ENCODE measurements around the gene CRY1. TPM values are rescaled to one million over a fixed set of nuclear protein-coding genes. Genes with fewer than 3 reads are reported as not detected.

Gene CRY1
- total RNA-seq, 1 donor from 2014 or later, result 21.2 TPM

GRCh38 chr12:107107381-107107780, 14.0 kb upstream of the CRY1 start:
- Mint-ChIP-seq H3K27me3 (ENCODE audit: low read depth) (peaks cover 12% of the 10 kb centered on the region), H3K4me3 (ENCODE audit: unreplicated experiment) (no peak overlapping the region)

GRCh38 chr12:107106241-107107025, 13.1 kb upstream of the CRY1 start:
- Mint-ChIP-seq H3K4me3 (ENCODE audit: unreplicated experiment) (no peak overlapping the region), H3K36me3 (ENCODE audit: low read depth) (no peaks in the 10 kb centered on the region), H3K27me3 (ENCODE audit: low read depth) (peaks cover 9% of the 10 kb centered on the region), H3K9me3 (ENCODE audit: low read depth) (no peaks in the 10 kb centered on the region), H3K4me1 (ENCODE audit: low read depth) (peaks cover 5% of the 10 kb centered on the region), H3K27ac (ENCODE audit: unreplicated experiment) (no peak overlapping the region)
- no peak for TF ChIP-seq CTCF (IDR thresholded peaks at IDR 0.05)
- DNase-seq (ENCODE audit: low spot score), result no peak

More at GRCh38 chr12:107107381-107107780, 14.0 kb upstream of the CRY1 start:
- DNase-seq (ENCODE audit: low spot score), result no peak
- peaks cover 5% of the 10 kb centered on the region for H3K4me1 Mint-ChIP-seq (ENCODE audit: low read depth)
- no peaks in the 10 kb centered on the region for H3K9me3 Mint-ChIP-seq (ENCODE audit: low read depth)
- H3K36me3 Mint-ChIP-seq (ENCODE audit: low read depth), result no peaks in the 10 kb centered on the region
- TF ChIP-seq CTCF (IDR thresholded peaks at IDR 0.05), result no peak
- H3K27ac Mint-ChIP-seq (ENCODE audit: unreplicated experiment), result no peak overlapping the region

GRCh38 chr12:107105410-107105703, 12.0 kb upstream of the CRY1 start:
- Mint-ChIP-seq H3K27me3 (ENCODE audit: low read depth) (peaks cover 6% of the 10 kb centered on the region), H3K9me3 (ENCODE audit: low read depth) (no peaks in the 10 kb centered on the region), H3K4me1 (ENCODE audit: low read depth) (peaks cover 5% of the 10 kb centered on the region), H3K27ac (ENCODE audit: unreplicated experiment) (no peak overlapping the region), H3K4me3 (ENCODE audit: unreplicated experiment) (no peak overlapping the region), H3K36me3 (ENCODE audit: low read depth) (no peaks in the 10 kb centered on the region)
- TF ChIP-seq CTCF (IDR thresholded peaks at IDR 0.05), result no peak
- DNase-seq (ENCODE audit: low spot score), result no peak

GRCh38 chr12:107103516-107103915, 10.2 kb upstream of the CRY1 start:
- DNase-seq (ENCODE audit: low spot score), result no peak
- peaks cover 2% of the 10 kb centered on the region for H3K27me3 Mint-ChIP-seq (ENCODE audit: low read depth)
- H3K27ac Mint-ChIP-seq (ENCODE audit: unreplicated experiment), result no peak overlapping the region
- H3K4me3 Mint-ChIP-seq (ENCODE audit: unreplicated experiment), result no peak overlapping the region
- no peaks in the 10 kb centered on the region for H3K36me3 Mint-ChIP-seq (ENCODE audit: low read depth)
- no peak for TF ChIP-seq CTCF (IDR thresholded peaks at IDR 0.05)
- peaks cover 5% of the 10 kb centered on the region for H3K4me1 Mint-ChIP-seq (ENCODE audit: low read depth)
- H3K9me3 Mint-ChIP-seq (ENCODE audit: low read depth), result no peaks in the 10 kb centered on the region

GRCh38 chr12:107103097-107103496, 9.7 kb upstream of the CRY1 start:
- TF ChIP-seq CTCF (IDR thresholded peaks at IDR 0.05), result no peak
- Mint-ChIP-seq H3K27me3 (ENCODE audit: low read depth) (peaks cover 2% of the 10 kb centered on the region), H3K9me3 (ENCODE audit: low read depth) (no peaks in the 10 kb centered on the region), H3K27ac (ENCODE audit: unreplicated experiment) (no peak overlapping the region), H3K36me3 (ENCODE audit: low read depth) (no peaks in the 10 kb centered on the region), H3K4me3 (ENCODE audit: unreplicated experiment) (no peak overlapping the region), H3K4me1 (ENCODE audit: low read depth) (peaks cover 5% of the 10 kb centered on the region)
- no peak for DNase-seq (ENCODE audit: low spot score)
